Measurements from ENCODE around the gene PTPRG.

- TF ChIP-seq POLR2A (IDR thresholded peaks at IDR 0.05) (no peak), CTCF (IDR thresholded peaks at IDR 0.05) (no peak)
These were observed 365.6 kb downstream of the PTPRG start for GRCh38 chr3:61926923-61927322.
